K562 (cell line): Measurements from ENCODE around the gene GDAP1L1. TPM values are rescaled to one million over a fixed set of nuclear protein-coding genes. Genes with fewer than 3 reads are reported as not detected.

ENCODE experiments used
- ATAC-seq: fragments of 200-7000 bp; cut with Tn5 transposase; 3 replicates; pipeline ENCODE4 v1.9.1; 2020; ENCODE audit warnings: moderate library complexity
- BruUV-seq: library from RNA; stranded (reverse); fragments of 400-500 nt; replicated peaks from 2 replicates; lab custom pipeline; 2021; lab: Mats Ljungman, UMichigan
- CTCF ChIA-PET: fragments of 300-600 bp; formaldehyde crosslinking; extraction: SDS; loops from one replicate; lab custom pipeline; 2021; ENCODE audit warnings: low intra/inter-chr PET ratio; lab: Yijun Ruan, JAX
- POLR2A ChIA-PET: fragments of 300-600, 350-650 bp; sonication (Branson Sonifier 250); formaldehyde crosslinking; extraction: SDS; loops from one replicate; lab custom pipeline; 2021; ENCODE audit warnings: antibody characterized with exemption, inconsistent platforms; lab: Yijun Ruan, JAX
- DNase-seq, 4 experiments: peaks; one replicate each; pipeline versions ENCODE4 v3.0.0 to v3.0.0-alpha.2; 2011 to 2018; ENCODE audit warnings: low spot score in 3 of 4, mixed read lengths in 3 of 4; ENCODE audit errors: extremely low read depth in 1 of 4
- FAIRE-seq: peaks from 2 replicates; lab custom pipeline; 2011; peaks lifted over from hg19 to GRCh38; lab: Jason Lieb, UNC
- H2AFZ ChIP-seq: 2 replicates; pipeline ENCODE4 v1.6.0; 2011; ENCODE audit warnings: low read depth, low read length, control low read depth, inconsistent platforms
- H3K27ac ChIP-seq: fragments of 200-600 bp; 3 replicates; pipeline ENCODE4 v1.8.0; 2011; ENCODE audit warnings: low read depth, mild to moderate bottlenecking, control low read depth, inconsistent platforms, low read length, moderate library complexity, mixed read lengths; ENCODE audit errors: extremely low read depth
- H3K27me3 ChIP-seq, 2 experiments: fragments of 300-600 bp in 1 of 2; 2 replicates in 1 of 2; 3 replicates in 1 of 2; pipeline versions ENCODE4 v1.6.0 to v1.8.0; 2011; ENCODE audit warnings: inconsistent platforms in 2 of 2, low read length in 2 of 2, mild to moderate bottlenecking in 1 of 2, mixed read lengths in 1 of 2, moderate library complexity in 1 of 2; ENCODE audit not compliant: control insufficient read depth in 2 of 2, insufficient read depth in 2 of 2
- H3K36me3 ChIP-seq: fragments of 300-600 bp; 3 replicates; pipeline ENCODE4 v1.8.0; 2011; ENCODE audit warnings: mild to moderate bottlenecking, low read length, inconsistent platforms; ENCODE audit not compliant: control insufficient read depth, insufficient read depth
- H3K4me1 ChIP-seq, 2 experiments: fragments of 200-600 bp in 1 of 2; replicated peaks in 1 of 2; 2 replicates in 1 of 2; 3 replicates in 1 of 2; pipeline versions ENCODE4 v1.5.1 to v1.8.0; 2011; ENCODE audit warnings: inconsistent platforms in 2 of 2, low read length in 2 of 2, mild to moderate bottlenecking in 1 of 2, mixed read lengths in 1 of 2, moderate library complexity in 1 of 2; ENCODE audit not compliant: control insufficient read depth in 2 of 2, insufficient read depth in 2 of 2
- H3K4me2 ChIP-seq: 2 replicates; pipeline ENCODE4 v1.6.1; 2011; ENCODE audit warnings: low read length, control low read depth, inconsistent platforms, mixed read lengths; ENCODE audit not compliant: insufficient read depth
- H3K4me3 ChIP-seq: fragments of 200-600 bp; sonication (generic), shearing (Covaris generic); 2 replicates; pipeline ENCODE4 v1.5.1; 2016; ENCODE audit warnings: control low read depth, inconsistent platforms
- H3K79me2 ChIP-seq: fragments of 200-600 bp; 3 replicates; pipeline ENCODE4 v1.8.0; 2011; ENCODE audit warnings: low read length, inconsistent platforms; ENCODE audit not compliant: control insufficient read depth, insufficient read depth
- H3K9ac ChIP-seq, 2 experiments: 2 replicates each; pipeline versions ENCODE4 v1.6.0 to v1.6.1; 2011; ENCODE audit warnings: low read depth in 2 of 2, low read length in 2 of 2, control low read depth in 1 of 2, inconsistent platforms in 1 of 2, mild to moderate bottlenecking in 1 of 2, mixed read lengths in 1 of 2; ENCODE audit not compliant: insufficient read depth in 1 of 2
- H3K9me1 ChIP-seq: one replicate; pipeline ENCODE4 v1.6.0; 2011; ENCODE audit warnings: inconsistent platforms, mild to moderate bottlenecking, low read length, moderate library complexity; ENCODE audit not compliant: control insufficient read depth, insufficient read depth
- H3K9me3 ChIP-seq: replicated peaks from 2 replicates; pipeline ENCODE4 v1.5.1; 2011; ENCODE audit warnings: low read depth, low read length, inconsistent platforms; ENCODE audit not compliant: control insufficient read depth, insufficient read depth
- H4K20me1 ChIP-seq: replicated peaks from 2 replicates; pipeline ENCODE4 v1.6.1; 2011; ENCODE audit warnings: low read length, inconsistent platforms, mixed read lengths; ENCODE audit not compliant: control insufficient read depth, insufficient read depth
- HDGF ChIP-seq: fragments of 450-650 bp; IDR thresholded peaks from 2 replicates; pipeline ENCODE4 v1.6.1; 2016
- HES1 ChIP-seq: fragments of 450-650 bp; IDR thresholded peaks from 2 replicates; pipeline ENCODE4 v1.6.1; 2016; ENCODE audit warnings: low read depth, mild to moderate bottlenecking, moderate library complexity
- HMGXB4 ChIP-seq: sonication (generic); formaldehyde crosslinking; IDR thresholded peaks from 2 replicates; pipeline ENCODE4 v1.8.1; 2023; ENCODE audit warnings: mild to moderate bottlenecking, missing genetic modification reagents
- MIER1 ChIP-seq: fragments of 450-650 bp; IDR thresholded peaks from 2 replicates; pipeline ENCODE4 v1.6.1; 2016; ENCODE audit warnings: antibody characterized with exemption, mild to moderate bottlenecking, low read depth
- PRDM10 ChIP-seq: fragments of 450-650 bp; IDR thresholded peaks from 2 replicates; pipeline ENCODE4 v1.6.1; 2018; ENCODE audit not compliant: partially characterized antibody
- TAF15 ChIP-seq: fragments of 200-400 bp; formaldehyde crosslinking; IDR thresholded peaks from 2 replicates; pipeline ENCODE4 v1.6.1; 2017; ENCODE audit warnings: mild to moderate bottlenecking, low read depth, low read length, moderate library complexity
- TRIM28 ChIP-seq: fragments of 450-650 bp; IDR thresholded peaks from 2 replicates; pipeline ENCODE4 v1.6.1; 2017
- YBX1 ChIP-seq: fragments of 450-650 bp; IDR thresholded peaks from 2 replicates; pipeline ENCODE4 v1.7.1; 2016; ENCODE audit warnings: mild to moderate bottlenecking
- ZNF609 ChIP-seq: sonication (generic); formaldehyde crosslinking; IDR thresholded peaks from 2 replicates; pipeline ENCODE4 v1.8.1; 2023; ENCODE audit warnings: missing genetic modification reagents, mild to moderate bottlenecking, borderline replicate concordance
- ZSCAN32 ChIP-seq: fragments of 450-650 bp; formaldehyde crosslinking; IDR thresholded peaks from 2 replicates; pipeline ENCODE4 v1.4.0; 2020; ENCODE audit warnings: mild to moderate bottlenecking, moderate library complexity
- WGBS: fragments of 100-300 bp; shearing (Covaris generic); methylation state at CpG from one replicate; pipeline ENCODE4 v1.1.6; 2016; ENCODE audit warnings: low coverage, mixed read lengths; ENCODE audit not compliant: insufficient coverage; ENCODE audit errors: missing lambda C conversion rate; 5-methylcytosine and 5-hydroxymethylcytosine counted together
- in situ Hi-C: fragments of 300-500 bp; cut with MboI; formaldehyde crosslinking; loops from 4 replicates; pipeline ENCODE4 v1.15.0; 2018; ENCODE audit warnings: inconsistent platforms, mixed read lengths
- intact Hi-C: fragments of 100-400 bp; cut with micrococcal nuclease; formaldehyde crosslinking; loops from 2 replicates; pipeline ENCODE4 v1.14.2; 2022
- polyA plus RNA-seq, 8 experiments: library from polyadenylated mRNA; depleted of rRNA in 4 of 8; stranded (reverse) in 5 of 8; unstranded in 3 of 8; fragments of >200 nt; fragmentation: Nextera tagmentation in 2 of 8; fragmentation: Illumina TruSeq in 1 of 8; extraction: Ambion mirVana in 2 of 8; extraction: Trizol in 1 of 8; gene quantifications; 2 replicates each; pipeline versions ENCODE4 v1.2.1 to v1.2.3, GENCODE V29; 2011 to 2014; ENCODE audit warnings: inconsistent platforms in 1 of 8, missing spikeins in 1 of 8
- total RNA-seq, 7 experiments: library from RNA; depleted of rRNA in 6 of 7; stranded (reverse); fragments of >200 nt in 6 of 7; fragmentation: Illumina TruSeq in 2 of 7; extraction: Trizol in 2 of 7; gene quantifications; 2 replicates each; pipeline versions ENCODE4 v1.2.1 to v1.2.3, GENCODE V29; 2011 to 2021; ENCODE audit warnings: low replicate concordance in 1 of 7

GDAP1L1 gene
- total and polyA plus RNA-seq, 9 of the 15 experiments (the other 6 are each of a cell fraction or from before 2014, with no cell fraction given), result 0.06 to 0.40 (median 0.19) TPM; not detected in 5

GRCh38 chr20:44264287-44264686, 17.2 kb downstream of the GDAP1L1 start (continued):
- no peak for TF ChIP-seq PRDM10
- TF ChIP-seq YBX1, result no peak
- no peak for TF ChIP-seq HDGF
- TF ChIP-seq TRIM28, result no peak
- peak; percentile 84 for TF ChIP-seq MIER1
- TF ChIP-seq ZSCAN32, result no peak
- TF ChIP-seq HMGXB4, result no peak

- ChIA-PET CTCF (no interaction called here), POLR2A (no interaction called here)
- Histone ChIP-seq H3K4me2 (no peak overlapping the region), H3K4me3 (no peak overlapping the region), H3K27ac (no peak overlapping the region), H2AFZ (no peak overlapping the region), H3K9me1 (peaks cover 5% of the 10 kb centered on the region), H3K27me3 (peaks cover 31 to 55% of the 10 kb centered on the region in 2 experiments), H3K9ac (no peak overlapping the region), H3K9me3 (no peaks in the 10 kb centered on the region), H4K20me1 (peaks cover 15% of the 10 kb centered on the region), H3K79me2 (no peaks in the 10 kb centered on the region), H3K36me3 (no peaks in the 10 kb centered on the region), H3K4me1 (no peaks in the 10 kb centered on the region)
- WGBS, result 0% methylated on average over 5 of the region's 5 CpGs
- no peak for ATAC-seq
- in situ Hi-C loops, result no loop called here
- no peak for DNase-seq
- no peak for FAIRE-seq
- intact Hi-C loops, result no loop called here
- no TSS peak for BruUV-seq
- no peak for TF ChIP-seq HES1
- no peak for TF ChIP-seq ZNF609
- no peak for TF ChIP-seq TAF15
Measured at GRCh38 chr20:44268802-44269201, 21.7 kb downstream of the GDAP1L1 start.
